Islet of Langerhans (tissue), 1 donor: ENCODE results near the gene COL4A1.

ENCODE experiments used
- FAIRE-seq: peaks from one replicate; lab custom pipeline; 2011; peaks lifted over from hg19 to GRCh38; lab: Jason Lieb, UNC

The COL4A1 gene

DNA sequence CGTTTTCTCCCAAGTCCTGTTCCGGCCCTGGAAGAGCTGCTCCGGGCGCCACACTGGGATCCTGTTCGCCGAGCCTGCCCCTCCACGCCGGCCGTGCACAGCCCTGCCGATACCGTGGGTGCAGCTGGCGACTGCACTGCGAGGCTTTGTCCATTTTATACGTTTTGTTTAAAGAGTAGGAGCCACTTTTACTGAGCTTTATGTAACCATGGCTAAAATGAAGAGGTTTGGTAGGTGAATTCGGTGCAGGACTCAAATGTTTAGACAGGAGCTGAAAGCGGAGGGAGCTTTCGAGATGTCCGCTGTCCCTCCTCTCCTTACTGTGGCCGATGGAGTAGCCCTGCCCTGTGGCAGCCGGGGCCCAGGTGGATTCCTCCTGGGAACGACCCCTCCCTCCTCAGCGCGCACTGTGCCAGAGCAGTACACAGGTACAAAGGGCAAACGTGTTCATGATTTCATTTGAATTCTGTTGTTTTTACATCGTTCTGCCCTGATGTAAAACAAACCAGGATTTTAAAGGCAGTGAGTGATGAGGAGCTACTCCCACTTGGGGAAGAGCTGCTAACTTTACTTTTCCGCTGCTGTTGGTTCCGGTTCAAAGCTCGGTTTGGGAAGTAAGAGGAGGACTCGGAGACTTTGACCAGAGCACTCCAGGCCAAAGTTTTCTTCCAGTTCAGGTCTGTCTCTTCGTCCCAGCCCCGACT, 1.9 kb upstream of the COL4A1 start:
- no peak for FAIRE-seq

GRCh38 chr13:110307767-110308655, 1.1 kb upstream of the COL4A1 start:
- FAIRE-seq, result no peak

DNA sequence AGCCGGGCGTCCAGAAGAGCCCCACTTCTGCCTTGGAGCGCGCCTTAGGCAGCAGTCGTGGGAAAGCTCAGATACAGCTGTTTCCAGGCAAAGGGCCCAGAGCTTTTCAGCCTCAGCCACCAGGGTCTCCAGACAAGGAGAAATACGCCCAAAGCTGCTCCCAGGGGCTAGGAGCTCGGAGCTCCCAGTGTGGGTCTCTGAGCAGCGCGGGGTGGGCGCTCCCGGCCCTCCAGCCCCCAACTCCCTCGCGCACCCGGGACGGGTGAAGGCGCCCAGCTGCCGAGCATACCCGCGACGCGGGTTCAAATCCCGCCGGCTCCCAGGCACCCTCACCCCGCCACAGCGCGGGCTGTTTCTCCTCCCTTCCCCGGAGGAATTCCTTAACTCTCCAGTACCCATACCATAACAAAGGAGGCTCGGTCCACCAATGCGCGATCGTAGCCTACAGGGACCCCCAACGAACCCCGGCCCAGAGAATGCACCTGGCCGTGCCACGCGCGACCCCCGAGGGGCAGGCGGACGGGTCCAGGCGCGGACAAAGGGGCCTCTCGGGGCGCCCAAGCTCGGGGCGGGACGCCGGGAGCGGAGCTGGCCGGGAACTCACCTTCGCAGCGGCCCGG, 507 bp downstream of the COL4A1 start:
- FAIRE-seq, result no peak

GRCh38 chr13:110305949-110306339, 1.0 kb downstream of the COL4A1 start:
- FAIRE-seq, result no peak

- FAIRE-seq, result no peak
Observed at GRCh38 chr13:110305544-110305943, 1.4 kb downstream of the COL4A1 start.

- no peak for FAIRE-seq
Observed at GRCh38 chr13:110305001-110305400, 2.0 kb downstream of the COL4A1 start.

DNA sequence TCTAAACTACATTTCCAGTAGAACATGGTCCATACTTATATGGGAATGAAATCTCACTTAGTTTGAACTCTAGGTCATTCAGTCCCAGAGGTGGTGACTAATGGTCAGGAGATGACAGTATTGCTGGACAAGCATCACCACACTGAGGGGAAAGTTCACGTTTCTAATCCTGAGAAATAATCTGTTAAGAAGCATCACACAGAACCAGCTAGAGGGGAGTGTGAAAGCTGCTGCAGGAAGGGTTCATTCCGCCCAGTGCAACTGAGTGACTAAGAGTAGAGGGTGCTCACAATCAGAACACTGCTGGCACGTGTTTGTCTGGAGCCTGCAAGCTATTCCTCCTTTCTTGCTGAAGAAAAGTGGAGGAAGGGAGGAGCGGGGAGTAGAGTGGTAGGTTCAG, 2.7 kb downstream of the COL4A1 start:
- FAIRE-seq, result no peak

DNA sequence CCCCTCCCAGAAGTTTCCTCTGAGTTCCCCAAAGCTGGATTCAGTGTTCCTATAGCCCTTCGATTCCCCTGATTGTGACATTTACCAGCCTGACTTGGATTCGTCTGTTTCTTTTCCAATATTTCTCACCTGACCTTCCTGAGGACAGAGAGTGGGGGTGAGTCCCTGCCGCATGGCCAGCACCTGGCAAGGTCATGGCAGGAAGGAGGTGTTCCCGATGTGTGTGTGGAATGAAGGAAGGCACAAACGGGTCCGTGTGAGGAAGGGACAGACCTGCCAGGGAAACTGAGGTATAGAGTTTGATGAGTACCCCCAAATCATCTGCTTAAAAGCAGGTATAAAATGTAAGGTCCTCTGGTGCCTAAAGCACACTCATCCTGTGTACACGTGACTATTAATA, 3.3 kb downstream of the COL4A1 start:
- FAIRE-seq, result no peak

DNA sequence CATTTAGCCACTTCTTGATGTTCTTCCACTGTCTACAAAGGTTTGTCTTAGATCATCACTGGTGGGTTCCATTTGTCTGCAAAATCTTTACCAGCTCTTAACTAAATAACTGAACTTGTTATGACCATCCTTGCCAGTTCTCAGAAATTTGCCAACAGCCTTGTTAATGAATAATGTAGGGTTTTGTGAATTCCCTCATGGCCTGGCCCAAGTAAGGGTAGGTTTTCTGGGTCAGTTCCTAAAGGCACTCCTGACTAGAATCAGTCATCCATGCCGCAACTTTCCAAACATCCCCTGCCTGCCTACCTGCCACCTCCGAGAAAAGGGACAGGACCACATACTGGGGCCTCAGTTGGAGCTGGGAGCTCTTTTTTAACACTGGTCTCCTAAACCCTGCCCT, 4.0 kb downstream of the COL4A1 start:
- FAIRE-seq, result no peak

- FAIRE-seq, result no peak
Observed at GRCh38 chr13:110301606-110302553, 5.1 kb downstream of the COL4A1 start.

GRCh38 chr13:110301083-110301482, 5.9 kb downstream of the COL4A1 start:
- FAIRE-seq, result no peak

GRCh38 chr13:110300090-110300815, 6.7 kb downstream of the COL4A1 start:
- no peak for FAIRE-seq

- FAIRE-seq, result no peak
Observed at GRCh38 chr13:110299283-110299840, 7.6 kb downstream of the COL4A1 start.

- no peak for FAIRE-seq
Observed at GRCh38 chr13:110298505-110299282, 8.3 kb downstream of the COL4A1 start.

- FAIRE-seq, result peak; percentile 13
Observed at GRCh38 chr13:110297766-110298504, 9.0 kb downstream of the COL4A1 start.

- no peak for FAIRE-seq
Observed at GRCh38 chr13:110297011-110297410, 9.9 kb downstream of the COL4A1 start.

- FAIRE-seq, result no peak
Observed at GRCh38 chr13:110294622-110295021, 12.3 kb downstream of the COL4A1 start.

DNA sequence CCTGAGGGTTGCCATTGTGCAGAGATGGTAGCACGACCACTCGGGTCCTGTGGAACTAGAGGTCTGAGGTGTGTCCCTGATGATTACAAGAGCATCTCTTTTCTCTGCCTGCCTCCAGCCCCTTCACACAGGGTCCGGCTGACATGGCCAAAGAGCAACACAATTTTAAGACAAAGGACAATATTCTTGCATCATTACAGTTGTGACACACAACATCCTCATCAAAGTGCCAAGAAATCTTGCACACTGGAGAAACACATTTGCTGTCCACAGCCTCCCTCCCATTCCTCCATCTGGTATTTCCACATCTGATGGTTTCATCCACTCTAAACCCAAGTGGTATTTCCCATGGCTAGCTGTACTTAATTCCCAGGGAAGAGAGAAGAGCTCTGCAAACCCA, 12.8 kb downstream of the COL4A1 start:
- no peak for FAIRE-seq

GRCh38 chr13:110293649-110294048, 13.3 kb downstream of the COL4A1 start:
- no peak for FAIRE-seq
